Measurements from ENCODE around the gene CMTM1. TPM values are rescaled to one million over a fixed set of nuclear protein-coding genes. Genes with fewer than 3 reads are reported as not detected.

The CMTM1 gene
- total RNA-seq, 1 experiment from 2014 or later, result 7.1 TPM

GRCh38 chr16:66608241-66609138 lies 42.3 kb downstream of the CMTM1 start:
- POLR2A ChIA-PET, result interaction anchor here (0.6 kb wide), 1 partner anchor 41 kb away, joined by 3 read pairs; no protein-coding TSS in a partner anchor
- peak; percentile 91 for TF ChIP-seq CTCF (IDR thresholded peaks at IDR 0.05)
- no peak for TF ChIP-seq TCF7L2 (IDR thresholded peaks at IDR 0.05; ENCODE audit: low read depth, low read length)
- CTCF ChIA-PET, result interaction anchor here (0.5 to 2.0 kb wide), 11 partner anchors 12 to 266 kb away, joined by 3 to 11 read pairs (median 3); no protein-coding TSS in a partner anchor
- peaks cover 4% of the 10 kb centered on the region; the same call in 1 of the 2 replicates for H3K36me3 ChIP-seq (ENCODE audit: control insufficient read depth, insufficient read depth, low read length)
- no peaks in the 10 kb centered on the region for H3K9me3 ChIP-seq (ENCODE audit: control insufficient read depth, insufficient read depth, low read depth, low read length)
- peak; percentile 78 for ATAC-seq
- H3K27me3 ChIP-seq (ENCODE audit: control insufficient read depth, insufficient read depth, low read length), result no peaks in the 10 kb centered on the region
- intact Hi-C loops (cut with micrococcal nuclease; ENCODE audit: unreplicated experiment), result loop anchor here (10.0 kb wide), 1 partner anchor 204 kb away; no protein-coding TSS in a partner anchor
- H3K4me1 ChIP-seq (ENCODE audit: control insufficient read depth, insufficient read depth, low read length), result peaks cover 21% of the 10 kb centered on the region
- BruUV-seq (replicated peaks), result no TSS peak
- in situ Hi-C loops (cut with HindIII; ENCODE audit: low pct_unique_long_range_greater_than_20kb, low sequenced_read_pairs), result no loop called here
- no peak for DNase-seq (ENCODE audit: low read depth, low spot score)
- peak overlapping the region; percentile 65 for H3K27ac ChIP-seq (ENCODE audit: low read length)
- no peak overlapping the region for H3K4me3 ChIP-seq (ENCODE audit: low read depth in 2 of 2, low read length in 2 of 2)

- no peak for DNase-seq (ENCODE audit: low read depth, low spot score)
- ChIA-PET CTCF (interaction anchor here (0.5 to 2.0 kb wide), 8 partner anchors 12 to 259 kb away, joined by 3 to 11 read pairs (median 4); no protein-coding TSS in a partner anchor), POLR2A (no interaction called here)
- H3K4me1 ChIP-seq (ENCODE audit: control insufficient read depth, insufficient read depth, low read length), result peaks cover 19% of the 10 kb centered on the region
- no peak for TF ChIP-seq TCF7L2 (IDR thresholded peaks at IDR 0.05; ENCODE audit: low read depth, low read length)
- TF ChIP-seq REST (IDR thresholded peaks at IDR 0.05; ENCODE audit: insufficient read depth in 1 of 2, low read depth in 2 of 2, low read length in 1 of 2), result no peak
- no peaks in the 10 kb centered on the region for H3K9me3 ChIP-seq (ENCODE audit: control insufficient read depth, insufficient read depth, low read depth, low read length)
- BruUV-seq (replicated peaks), result no TSS peak
- no peak for ATAC-seq
- no peak overlapping the region for H3K4me3 ChIP-seq (ENCODE audit: low read depth in 2 of 2, low read length in 2 of 2)
- intact Hi-C loops (cut with micrococcal nuclease; ENCODE audit: unreplicated experiment) (loop anchor here (10.0 kb wide), 1 partner anchor 204 kb away; no protein-coding TSS in a partner anchor), in situ Hi-C loops (cut with HindIII; ENCODE audit: low pct_unique_long_range_greater_than_20kb, low sequenced_read_pairs) (no loop called here)
- peaks cover 6% of the 10 kb centered on the region for H3K36me3 ChIP-seq (ENCODE audit: control insufficient read depth, insufficient read depth, low read length)
- H3K27me3 ChIP-seq (ENCODE audit: control insufficient read depth, insufficient read depth, low read length), result no peaks in the 10 kb centered on the region
- H3K27ac ChIP-seq (ENCODE audit: low read length), result peak overlapping the region; percentile 65
Measured at GRCh38 chr16:66609139-66609510, 42.9 kb downstream of the CMTM1 start.

GRCh38 chr16:66610111-66610820 lies 44.0 kb downstream of the CMTM1 start:
- TF ChIP-seq POLR2AphosphoS5 (IDR thresholded peaks at IDR 0.05; ENCODE audit: low read depth, low read length), result no peak
- no peak for TF ChIP-seq TCF7L2 (IDR thresholded peaks at IDR 0.05; ENCODE audit: low read depth, low read length)
- TF ChIP-seq SIN3A (IDR thresholded peaks at IDR 0.05; ENCODE audit: borderline replicate concordance, insufficient read depth, low read depth, low read length), result no peak
- no peak for TF ChIP-seq REST (IDR thresholded peaks at IDR 0.05; ENCODE audit: insufficient read depth in 1 of 2, low read depth in 2 of 2, low read length in 1 of 2)
- TF ChIP-seq CTCF (IDR thresholded peaks at IDR 0.05), result no peak
- in situ Hi-C loops (cut with HindIII; ENCODE audit: low pct_unique_long_range_greater_than_20kb, low sequenced_read_pairs) (no loop called here), intact Hi-C loops (cut with micrococcal nuclease; ENCODE audit: unreplicated experiment) (no loop called here)
- no peak overlapping the region for H3K4me3 ChIP-seq (ENCODE audit: low read depth in 2 of 2, low read length in 2 of 2)
- H3K36me3 ChIP-seq (ENCODE audit: control insufficient read depth, insufficient read depth, low read length), result peaks cover 6% of the 10 kb centered on the region
- BruUV-seq (replicated peaks), result no TSS peak
- POLR2A ChIA-PET, result no interaction called here
- H3K27me3 ChIP-seq (ENCODE audit: control insufficient read depth, insufficient read depth, low read length), result no peaks in the 10 kb centered on the region
- DNase-seq (ENCODE audit: low read depth, low spot score) (no peak), ATAC-seq (no peak)
- H3K27ac ChIP-seq (ENCODE audit: low read length), result no peak overlapping the region
- H3K4me1 ChIP-seq (ENCODE audit: control insufficient read depth, insufficient read depth, low read length), result peaks cover 19% of the 10 kb centered on the region
- CTCF ChIA-PET, result interaction anchor here (2.0 kb wide), 1 partner anchor 41 kb away, joined by 8 read pairs; no protein-coding TSS in a partner anchor
- no peaks in the 10 kb centered on the region for H3K9me3 ChIP-seq (ENCODE audit: control insufficient read depth, insufficient read depth, low read depth, low read length)

All from Panc1 (cell line).